OCI-LY3 (cell line): ENCODE measurements around the gene DYRK1A.

ENCODE experiments used
- H2AFZ ChIP-seq: fragments of 200-600, 300-600 bp; shearing (Covaris generic); 2 replicates; pipeline ENCODE4 v1.6.0; 2014; ENCODE audit warnings: antibody characterized with exemption, low read depth, low read length
- H3K27ac ChIP-seq: fragments of 200-600, 300-600 bp; sonication (generic); 2 replicates; pipeline ENCODE4 v1.5.1; 2014; ENCODE audit warnings: mild to moderate bottlenecking, low read length, moderate library complexity, mixed read lengths
- H3K27me3 ChIP-seq: fragments of 200-600, 300-600 bp; sonication (generic); 2 replicates; pipeline ENCODE4 v1.6.1; 2014; ENCODE audit warnings: low read depth, low read length, mixed read lengths
- H3K36me3 ChIP-seq: fragments of 200-600, 300-600 bp; sonication (generic); replicated peaks from 2 replicates; pipeline ENCODE3; 2014; ENCODE audit warnings: low read depth, low read length, mixed read lengths
- H3K4me1 ChIP-seq: fragments of 300-600, 200-600 bp; sonication (generic); 2 replicates; pipeline ENCODE4 v1.6.1; 2014; ENCODE audit warnings: low read length, mixed read lengths
- H3K4me2 ChIP-seq: fragments of 200-600, 300-600 bp; sonication (generic); 2 replicates; pipeline ENCODE4 v1.6.1; 2014; ENCODE audit warnings: low read length, mixed read lengths
- H3K4me3 ChIP-seq: fragments of 300-600, 200-600 bp; sonication (generic); 2 replicates; pipeline ENCODE4 v1.5.1; 2014; ENCODE audit warnings: antibody characterized with exemption, mild to moderate bottlenecking, low read length, moderate library complexity
- H3K79me2 ChIP-seq: fragments of 300-600, 200-600 bp; shearing (Covaris generic); 2 replicates; pipeline ENCODE4 v1.6.1; 2014; ENCODE audit warnings: mild to moderate bottlenecking, low read length, mixed read lengths
- H3K9ac ChIP-seq: fragments of 300-600, 200-600 bp; shearing (Covaris generic); 2 replicates; pipeline ENCODE4 v1.6.0; 2014; ENCODE audit warnings: mild to moderate bottlenecking, low read length, moderate library complexity
- H3K9me3 ChIP-seq: fragments of 200-600, 300-600 bp; shearing (Covaris generic); 2 replicates; pipeline ENCODE4 v1.6.1; 2014; ENCODE audit warnings: low read length, mixed read lengths; ENCODE audit not compliant: insufficient read depth
- H4K20me1 ChIP-seq: fragments of 200-600, 300-600 bp; sonication (generic); 2 replicates; pipeline ENCODE4 v1.6.1; 2016; ENCODE audit warnings: low read length, mixed read lengths; ENCODE audit not compliant: insufficient read depth
- EZH2phosphoT487 ChIP-seq: fragments of 200-600 bp; shearing (Covaris generic); IDR thresholded peaks from 2 replicates; pipeline ENCODE4 v1.6.1; 2018; ENCODE audit warnings: antibody characterized with exemption, mixed run types, low read depth
- TF ChIP-seq, protein P1 (sequence below): fragments of 200-600, 300-600 bp; sonication (generic); IDR thresholded peaks from 2 replicates; pipeline ENCODE4 v1.5.1; 2014; ENCODE audit warnings: antibody characterized with exemption, low read length, low read depth

The DYRK1A gene

DNA sequence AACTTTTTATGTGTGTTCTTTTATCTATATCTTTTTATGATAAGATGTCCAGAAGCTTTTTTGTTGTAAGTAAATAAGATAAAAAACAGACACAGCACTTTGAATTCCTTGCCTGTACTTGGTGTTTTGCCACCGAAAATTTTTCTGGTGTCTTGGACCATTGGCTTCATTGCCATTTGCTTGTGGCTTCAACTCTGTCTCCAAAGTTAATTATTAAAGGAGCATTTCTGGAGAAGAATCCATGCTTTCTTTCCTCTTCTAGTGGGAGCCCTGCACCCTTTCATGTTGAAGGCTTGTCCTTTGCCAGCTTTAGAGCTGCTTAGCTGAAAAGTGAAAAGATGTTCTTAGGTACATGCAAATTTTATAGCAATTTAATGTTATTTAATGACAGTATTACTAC is 112.2 kb downstream of the DYRK1A start:
- Histone ChIP-seq H3K4me3 (no peak overlapping the region), H3K36me3 (peaks cover 11% of the 10 kb centered on the region), H3K9ac (no peak overlapping the region), H3K4me2 (no peak overlapping the region), H3K4me1 (no peaks in the 10 kb centered on the region), H3K27ac (no peak overlapping the region), H3K27me3 (no peaks in the 10 kb centered on the region), H3K79me2 (peaks cover 49% of the 10 kb centered on the region), H4K20me1 (peaks cover 39% of the 10 kb centered on the region), H2AFZ (no peak overlapping the region), H3K9me3 (no peaks in the 10 kb centered on the region)
- TF ChIP-seq EZH2phosphoT487, result no peak
- TF ChIP-seq, protein P1, sequence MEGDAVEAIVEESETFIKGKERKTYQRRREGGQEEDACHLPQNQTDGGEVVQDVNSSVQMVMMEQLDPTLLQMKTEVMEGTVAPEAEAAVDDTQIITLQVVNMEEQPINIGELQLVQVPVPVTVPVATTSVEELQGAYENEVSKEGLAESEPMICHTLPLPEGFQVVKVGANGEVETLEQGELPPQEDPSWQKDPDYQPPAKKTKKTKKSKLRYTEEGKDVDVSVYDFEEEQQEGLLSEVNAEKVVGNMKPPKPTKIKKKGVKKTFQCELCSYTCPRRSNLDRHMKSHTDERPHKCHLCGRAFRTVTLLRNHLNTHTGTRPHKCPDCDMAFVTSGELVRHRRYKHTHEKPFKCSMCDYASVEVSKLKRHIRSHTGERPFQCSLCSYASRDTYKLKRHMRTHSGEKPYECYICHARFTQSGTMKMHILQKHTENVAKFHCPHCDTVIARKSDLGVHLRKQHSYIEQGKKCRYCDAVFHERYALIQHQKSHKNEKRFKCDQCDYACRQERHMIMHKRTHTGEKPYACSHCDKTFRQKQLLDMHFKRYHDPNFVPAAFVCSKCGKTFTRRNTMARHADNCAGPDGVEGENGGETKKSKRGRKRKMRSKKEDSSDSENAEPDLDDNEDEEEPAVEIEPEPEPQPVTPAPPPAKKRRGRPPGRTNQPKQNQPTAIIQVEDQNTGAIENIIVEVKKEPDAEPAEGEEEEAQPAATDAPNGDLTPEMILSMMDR, result no peak

DNA sequence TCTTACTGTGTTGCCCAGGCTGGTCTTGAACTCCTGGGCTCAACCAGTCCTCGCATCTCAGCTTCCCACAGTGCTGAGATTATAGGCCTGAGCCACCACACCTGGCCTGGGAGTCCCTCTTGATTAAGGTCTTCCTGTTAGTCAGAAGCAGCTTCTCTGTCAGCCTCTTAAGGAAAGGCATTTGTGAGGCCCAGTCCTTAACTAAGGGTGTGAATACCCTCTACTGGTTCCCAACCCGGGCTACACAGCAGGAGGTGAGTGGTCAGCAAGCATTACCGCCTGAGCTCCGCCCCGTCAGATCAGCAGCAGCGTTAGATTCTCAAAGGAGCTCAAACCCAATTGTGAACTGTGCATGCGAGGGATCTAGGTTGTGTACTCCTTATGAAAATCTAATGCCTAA is 117.2 kb downstream of the DYRK1A start:
- TF ChIP-seq EZH2phosphoT487, result no peak
- TF ChIP-seq, protein P1, result no peak
- Histone ChIP-seq H4K20me1 (no peaks in the 10 kb centered on the region), H3K27ac (no peak overlapping the region), H3K4me3 (no peak overlapping the region), H3K4me1 (no peaks in the 10 kb centered on the region), H3K27me3 (no peaks in the 10 kb centered on the region), H3K9ac (no peak overlapping the region), H3K9me3 (no peaks in the 10 kb centered on the region), H3K36me3 (peaks cover 16% of the 10 kb centered on the region), H3K4me2 (no peak overlapping the region), H3K79me2 (peaks cover 4% of the 10 kb centered on the region), H2AFZ (no peak overlapping the region)

DNA sequence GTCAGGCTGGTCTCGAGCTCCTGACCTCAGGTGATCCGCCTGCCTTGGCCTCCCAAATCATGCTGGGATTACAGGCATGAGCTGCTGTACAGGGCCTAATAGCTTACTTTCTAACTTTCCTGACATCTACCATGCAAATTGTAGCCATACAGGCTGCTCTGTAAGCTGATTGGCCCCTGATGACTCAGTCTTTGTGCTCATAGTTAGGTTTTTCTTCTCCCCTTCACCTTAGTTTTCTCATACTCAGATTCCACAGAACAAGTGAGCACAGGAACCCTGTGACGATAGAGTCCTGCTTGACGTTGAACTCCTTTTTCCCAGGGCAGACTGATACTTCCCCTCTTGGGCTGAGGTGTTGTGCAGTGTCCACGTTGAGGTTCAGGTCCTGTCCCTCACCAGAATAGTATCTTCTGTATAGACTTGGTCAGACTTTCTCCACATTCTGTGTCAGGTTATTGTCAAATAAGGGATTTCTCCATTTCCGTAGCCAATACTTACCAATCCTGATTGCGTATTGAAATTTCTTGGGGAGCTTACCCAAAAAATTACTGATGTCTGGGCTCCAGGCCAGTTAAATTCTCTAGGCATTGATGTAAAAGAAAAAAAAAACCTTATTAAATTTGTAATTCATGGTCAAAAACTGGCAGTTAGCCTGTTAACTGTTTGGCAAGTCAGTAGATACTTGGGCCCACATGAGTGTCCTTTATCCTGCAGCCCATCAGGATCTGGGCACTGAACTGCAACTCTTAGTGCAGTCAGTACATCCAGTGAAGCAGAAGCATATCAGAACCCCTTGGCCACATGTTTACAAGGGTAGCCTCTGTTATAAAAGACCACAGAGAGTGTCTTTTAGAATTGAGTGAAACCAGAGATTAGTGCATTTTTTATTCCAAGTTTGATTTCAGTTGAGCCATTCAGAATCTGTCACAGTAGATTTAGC is 118.2 kb downstream of the DYRK1A start:
- peaks cover 19% of the 10 kb centered on the region for H3K36me3 ChIP-seq

DNA sequence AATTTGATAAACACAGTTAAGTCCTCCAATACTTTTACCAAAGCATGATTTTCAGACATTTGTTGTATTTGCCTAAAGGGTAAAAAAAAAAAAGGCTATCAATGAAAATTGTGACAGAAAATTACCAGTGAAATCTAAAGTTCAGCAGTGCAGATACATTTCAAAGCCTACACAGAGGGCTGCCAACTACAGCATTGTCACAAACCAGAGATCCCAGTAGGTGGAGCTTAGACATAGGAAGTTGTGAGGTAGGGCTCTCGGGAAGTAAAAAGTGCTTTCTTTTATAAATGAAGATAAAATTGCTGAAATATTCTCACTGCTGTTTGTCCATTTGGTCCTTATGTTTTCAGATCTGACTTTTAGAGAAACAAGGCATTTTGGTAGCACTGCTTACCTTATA is 123.0 kb downstream of the DYRK1A start:
- Histone ChIP-seq H4K20me1 (no peaks in the 10 kb centered on the region), H3K36me3 (peaks cover 18% of the 10 kb centered on the region), H3K79me2 (no peaks in the 10 kb centered on the region)

More for the DNA sequence above, 118.2 kb downstream of the DYRK1A start:
- no peak overlapping the region for H3K4me2 ChIP-seq
- H3K79me2 ChIP-seq, result no peaks in the 10 kb centered on the region
- no peak overlapping the region for H3K9ac ChIP-seq
- TF ChIP-seq, protein P1, result no peak
- TF ChIP-seq EZH2phosphoT487, result no peak
- no peak overlapping the region for H3K4me3 ChIP-seq
- H3K27ac ChIP-seq, result no peak overlapping the region
- H3K9me3 ChIP-seq, result no peaks in the 10 kb centered on the region
- H2AFZ ChIP-seq, result no peak overlapping the region
- H3K4me1 ChIP-seq, result no peaks in the 10 kb centered on the region
- no peaks in the 10 kb centered on the region for H4K20me1 ChIP-seq
- H3K27me3 ChIP-seq, result no peaks in the 10 kb centered on the region

More for the DNA sequence above, 123.0 kb downstream of the DYRK1A start:
- Histone ChIP-seq H3K27me3 (no peaks in the 10 kb centered on the region), H3K9me3 (no peaks in the 10 kb centered on the region), H3K9ac (no peak overlapping the region), H3K4me2 (no peak overlapping the region), H3K27ac (no peak overlapping the region), H3K4me3 (no peak overlapping the region), H3K4me1 (no peaks in the 10 kb centered on the region), H2AFZ (no peak overlapping the region)
- TF ChIP-seq, protein P1, result no peak
- TF ChIP-seq EZH2phosphoT487, result no peak
